Esophagus muscularis mucosa (tissue), 4 donors: ENCODE measurements around the gene FSHB. TPM values are rescaled to one million over a fixed set of nuclear protein-coding genes. Genes with fewer than 3 reads are reported as not detected.

Experiments used
- DNase-seq: peaks from one replicate; pipeline ENCODE4 v3.0.0-alpha.2; 2017; ENCODE audit errors: extremely low spot score
- H3K27ac ChIP-seq, 4 donors: fragments of 200-600 bp; sonication (generic); replicated peaks in 1 of 4; 1 replicate in 3 of 4; 2 replicates in 1 of 4; pipeline ENCODE4 v1.5.1; 2016 to 2019; ENCODE audit warnings: mild to moderate bottlenecking in 1 of 4
- H3K27me3 ChIP-seq, 4 donors: fragments of 200-600 bp; sonication (generic); one replicate each; pipeline versions ENCODE4 v1.5.1 to v1.6.0; 2016 to 2019
- H3K36me3 ChIP-seq, 4 donors: fragments of 200-600 bp; sonication (generic); one replicate each; pipeline ENCODE4 v1.5.1; 2016 to 2019
- H3K4me1 ChIP-seq, 4 donors: fragments of 200-600 bp; sonication (generic); one replicate each; pipeline ENCODE4 v1.5.1; 2016 to 2019
- H3K4me3 ChIP-seq, 4 donors: fragments of 200-600 bp; sonication (generic); 1 replicate in 2 of 4; 2 replicates in 2 of 4; pipeline ENCODE4 v1.5.1; 2016 to 2019; ENCODE audit warnings: mild to moderate bottlenecking in 4 of 4, moderate library complexity in 1 of 4
- H3K9me3 ChIP-seq, 4 donors: fragments of 200-600 bp; sonication (generic); 1 replicate in 3 of 4; 2 replicates in 1 of 4; pipeline ENCODE4 v1.5.1; 2016 to 2019
- CTCF ChIP-seq, 3 experiments: fragments of 200-600 bp in 2 of 3; fragments of 450-650 bp in 1 of 3; sonication (generic) in 2 of 3; IDR thresholded peaks; one replicate each; pipeline ENCODE4 v1.5.1; 2017 to 2019; ENCODE audit warnings: antibody characterized with exemption in 3 of 3, mild to moderate bottlenecking in 2 of 3, moderate library complexity in 1 of 3
- EP300 ChIP-seq: sonication (generic); formaldehyde crosslinking; IDR thresholded peaks from one replicate; pipeline ENCODE4 v1.6.1; 2017; ENCODE audit warnings: antibody characterized with exemption
- POLR2A ChIP-seq: fragments of 450-650 bp; IDR thresholded peaks from one replicate; pipeline ENCODE4 v1.6.1; 2017; ENCODE audit warnings: antibody characterized with exemption, moderate library complexity, mild to moderate bottlenecking, low read depth
- POLR2AphosphoS5 ChIP-seq, 2 donors: sonication (generic); formaldehyde crosslinking; IDR thresholded peaks; one replicate each; pipeline ENCODE4 v1.6.1; 2017; ENCODE audit warnings: antibody characterized with exemption in 2 of 2
- WGBS: methylation state at CpG from one replicate; pipeline ENCODE4 v1.1.5; 2018; 5-methylcytosine and 5-hydroxymethylcytosine counted together
- intact Hi-C: fragments of 100-400 bp; cut with DNase I; formaldehyde crosslinking; loops from one replicate; pipeline ENCODE4 v1.15.1; 2023
- total RNA-seq, 4 donors: library from RNA; depleted of rRNA; stranded (reverse); fragments of >200 nt; gene quantifications; one replicate each; pipeline versions ENCODE4 v1.1.0 to v1.2.1, GENCODE V29; 2016

Gene FSHB
- total RNA-seq, 4 donors from 2014 or later: not detected

DNA sequence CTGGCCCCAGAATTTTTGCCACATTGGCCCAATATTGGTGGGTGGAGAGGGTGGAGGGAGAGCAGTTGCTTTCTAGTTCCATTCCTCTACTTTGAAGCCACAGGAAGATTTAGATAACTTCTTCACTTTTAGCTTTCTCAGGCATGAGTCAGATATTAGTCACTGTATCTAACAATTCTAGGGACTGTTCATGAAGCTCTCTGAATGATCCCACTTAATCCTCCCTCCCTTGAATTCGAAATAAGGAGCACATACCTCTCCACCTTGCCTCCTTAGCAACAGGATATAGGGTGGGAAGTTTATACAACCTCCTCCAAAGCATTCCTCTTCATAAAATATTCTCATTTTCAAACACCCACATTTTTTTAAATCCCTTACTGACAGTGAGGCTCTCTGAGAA, 13.5 kb downstream of the FSHB start:
- no peaks in the 10 kb centered on the region for H3K27me3 ChIP-seq
- no peaks in the 10 kb centered on the region for H3K9me3 ChIP-seq
- no peak overlapping the region for H3K4me3 ChIP-seq
- H3K36me3 ChIP-seq: no peaks in the 10 kb centered on the region
- no peak for DNase-seq
- intact Hi-C loops: no loop called here
- H3K27ac ChIP-seq: no peak overlapping the region
- WGBS: 24% methylated on average over 1 of the region's 1 CpG
- peaks cover 0 to 10% (median 9%) of the 10 kb centered on the region in 4 donors for H3K4me1 ChIP-seq
- no peak for TF ChIP-seq CTCF (IDR thresholded peaks at IDR 0.05)
- no peak for TF ChIP-seq POLR2A
- no peak for TF ChIP-seq POLR2AphosphoS5 (IDR thresholded peaks at IDR 0.05)
- TF ChIP-seq EP300: no peak

DNA sequence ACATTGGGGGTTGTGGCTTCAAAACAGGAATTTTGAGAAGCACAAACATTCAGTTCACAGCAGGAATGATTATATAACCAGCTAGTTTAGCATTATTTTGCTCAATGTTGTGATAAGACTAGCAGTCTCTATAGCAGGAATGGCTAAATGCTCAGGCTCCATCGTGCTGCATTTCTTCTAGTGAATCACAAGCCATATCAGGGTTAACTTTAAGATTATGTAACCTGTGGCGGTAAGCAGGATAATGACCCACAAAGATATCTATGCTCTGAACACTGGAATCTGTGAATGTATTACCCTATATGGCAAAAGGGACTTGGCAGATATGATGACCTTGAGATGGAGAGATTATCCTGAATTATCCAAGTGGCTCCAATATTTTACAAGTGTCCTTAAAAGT, 14.8 kb downstream of the FSHB start:
- 73% methylated on average over 2 of the region's 2 CpGs for WGBS
- TF ChIP-seq POLR2A (no peak), CTCF (IDR thresholded peaks at IDR 0.05) (no peak), POLR2AphosphoS5 (IDR thresholded peaks at IDR 0.05) (no peak), EP300 (no peak)
- intact Hi-C loops: no loop called here

GRCh38 chr11:30254307-30255298, 23.8 kb downstream of the FSHB start:
- no peak overlapping the region for H3K4me3 ChIP-seq

More for the DNA sequence above, 14.8 kb downstream of the FSHB start:
- Histone ChIP-seq H3K27me3 (no peaks in the 10 kb centered on the region), H3K27ac (no peak overlapping the region), H3K4me1 (peaks cover 0 to 10% (median 9%) of the 10 kb centered on the region in 4 donors), H3K4me3 (no peak overlapping the region), H3K36me3 (no peaks in the 10 kb centered on the region), H3K9me3 (no peaks in the 10 kb centered on the region)
- DNase-seq: no peak

GRCh38 chr11:30255637-30256036, 24.8 kb downstream of the FSHB start:
- H3K9me3 ChIP-seq: no peaks in the 10 kb centered on the region
- no peaks in the 10 kb centered on the region for H3K36me3 ChIP-seq
- TF ChIP-seq POLR2A: no peak
- no peak for TF ChIP-seq CTCF (IDR thresholded peaks at IDR 0.05)
- no peak for TF ChIP-seq EP300
- TF ChIP-seq POLR2AphosphoS5 (IDR thresholded peaks at IDR 0.05): no peak
- DNase-seq: no peak
- H3K27me3 ChIP-seq: no peaks in the 10 kb centered on the region
- no peaks in the 10 kb centered on the region for H3K4me1 ChIP-seq
- H3K27ac ChIP-seq: no peak overlapping the region
- 73% methylated on average over 5 of the region's 5 CpGs for WGBS
- H3K4me3 ChIP-seq: no peak overlapping the region
- intact Hi-C loops: no loop called here

More at GRCh38 chr11:30254307-30255298, 23.8 kb downstream of the FSHB start:
- Histone ChIP-seq H3K36me3 (no peaks in the 10 kb centered on the region), H3K4me1 (no peaks in the 10 kb centered on the region), H3K27ac (no peak overlapping the region), H3K9me3 (no peaks in the 10 kb centered on the region), H3K27me3 (no peaks in the 10 kb centered on the region)
- DNase-seq: no peak
- no peak for TF ChIP-seq CTCF (IDR thresholded peaks at IDR 0.05)
- TF ChIP-seq POLR2AphosphoS5 (IDR thresholded peaks at IDR 0.05): no peak
- TF ChIP-seq EP300: no peak
- TF ChIP-seq POLR2A: no peak
- 55% methylated on average over 3 of the region's 3 CpGs for WGBS
- intact Hi-C loops: no loop called here
